GM23338 (cell line): ENCODE data around the gene MTA3. TPM values are rescaled to one million over a fixed set of nuclear protein-coding genes. Genes with fewer than 3 reads are reported as not detected.
A peak's percentile ranks its signal among the peaks of the same experiment; 100 is the strongest.

Experiments
- ATAC-seq: fragments of 200-7000 bp; cut with Tn5 transposase; 3 replicates; pipeline ENCODE4 v1.9.1; 2020
- DNase-seq: peaks from one replicate; pipeline ENCODE4 v3.0.0-alpha.2; 2015; ENCODE audit warnings: low spot score
- H2AFZ ChIP-seq: fragments of 200-600 bp; sonication (generic); 2 replicates; pipeline ENCODE4 v1.8.0; 2016; ENCODE audit warnings: antibody characterized with exemption, mild to moderate bottlenecking, moderate library complexity
- H3F3A ChIP-seq: fragments of 200-600 bp; sonication (generic); replicated peaks from 2 replicates; pipeline ENCODE4 v1.8.0; 2017; ENCODE audit warnings: antibody characterized with exemption, mixed run types, low read depth
- H3K27ac ChIP-seq: fragments of 200-600 bp; sonication (generic); 2 replicates; pipeline ENCODE4 v1.6.1; 2016; ENCODE audit warnings: low read depth
- H3K27me3 ChIP-seq: fragments of 200-600 bp; sonication (generic); 2 replicates; pipeline ENCODE4 v1.8.0; 2016; ENCODE audit warnings: mild to moderate bottlenecking, mixed run types, moderate library complexity; ENCODE audit not compliant: insufficient read depth
- H3K36me3 ChIP-seq: fragments of 200-600 bp; sonication (generic); 2 replicates; pipeline ENCODE4 v1.8.0; 2016; ENCODE audit warnings: mild to moderate bottlenecking; ENCODE audit not compliant: insufficient read depth
- H3K4me1 ChIP-seq: fragments of 200-600 bp; sonication (generic); 2 replicates; pipeline ENCODE4 v1.8.0; 2016; ENCODE audit warnings: mild to moderate bottlenecking, moderate library complexity; ENCODE audit not compliant: insufficient read depth
- H3K4me2 ChIP-seq: fragments of 200-600 bp; sonication (generic); 2 replicates; pipeline ENCODE4 v1.7.1; 2017; ENCODE audit warnings: mixed run types
- H3K4me3 ChIP-seq: fragments of 200-600 bp; sonication (generic); 2 replicates; pipeline ENCODE4 v1.6.1; 2016; ENCODE audit warnings: mixed run types
- H3K79me2 ChIP-seq: fragments of 200-600 bp; sonication (generic); replicated peaks from 2 replicates; pipeline ENCODE4 v1.8.0; 2017; ENCODE audit warnings: mild to moderate bottlenecking; ENCODE audit not compliant: insufficient read depth
- H3K9me2 ChIP-seq: fragments of 200-600 bp; sonication (generic); 2 replicates; pipeline ENCODE4 v1.8.0; 2017; ENCODE audit not compliant: insufficient read depth
- H4K20me1 ChIP-seq: fragments of 200-600 bp; sonication (generic); replicated peaks from 2 replicates; pipeline ENCODE4 v1.8.0; 2017; ENCODE audit warnings: mild to moderate bottlenecking; ENCODE audit not compliant: insufficient read depth
- H3K27ac Mint-ChIP-seq: 2 replicates; pipeline ENCODE4 v1.8.0; 2020; ENCODE audit warnings: inconsistent platforms, mild to moderate bottlenecking, moderate library complexity, mixed read lengths
- H3K27me3 Mint-ChIP-seq: 3 replicates; pipeline ENCODE4 v1.8.0; 2022; ENCODE audit warnings: low read depth, mild to moderate bottlenecking, moderate library complexity, mixed read lengths, inconsistent platforms; ENCODE audit not compliant: insufficient read depth, poor library complexity
- H3K36me3 Mint-ChIP-seq: 3 replicates; pipeline ENCODE4 v1.8.0; 2021; ENCODE audit warnings: low read depth, mild to moderate bottlenecking, inconsistent platforms, moderate library complexity, mixed read lengths
- H3K4me1 Mint-ChIP-seq: 3 replicates; pipeline ENCODE4 v1.8.0; 2020; ENCODE audit warnings: mild to moderate bottlenecking, inconsistent platforms, mixed read lengths
- H3K4me3 Mint-ChIP-seq: 3 replicates; pipeline ENCODE4 v1.8.0; 2021; ENCODE audit warnings: moderate library complexity, mild to moderate bottlenecking, inconsistent platforms, mixed read lengths
- H3K9me3 Mint-ChIP-seq: 3 replicates; pipeline ENCODE4 v1.8.0; 2020; ENCODE audit warnings: moderate library complexity, mild to moderate bottlenecking, inconsistent platforms, mixed read lengths
- CREB1 ChIP-seq: fragments of 250-450 bp; sonication (Bioruptor Pico); IDR thresholded peaks from 2 replicates; pipeline ENCODE4 v1.5.0; 2020; ENCODE audit warnings: low read depth, mild to moderate bottlenecking, moderate library complexity
- EZH2 ChIP-seq: fragments of 200-600 bp; sonication (generic); IDR thresholded peaks from one replicate; pipeline ENCODE4 v1.8.0; 2017; ENCODE audit warnings: antibody characterized with exemption, mild to moderate bottlenecking, low read depth; ENCODE audit not compliant: unreplicated experiment
- JUNB ChIP-seq: IDR thresholded peaks from one replicate; pipeline ENCODE4 v1.6.1; 2016; ENCODE audit warnings: antibody characterized with exemption; ENCODE audit not compliant: unreplicated experiment
- NANOG ChIP-seq: IDR thresholded peaks from 2 replicates; pipeline ENCODE4 v1.6.1; 2016; ENCODE audit warnings: antibody characterized with exemption, borderline replicate concordance
- ZNF114 ChIP-seq: fragments of 250-450 bp; sonication (Bioruptor Pico); IDR thresholded peaks from 2 replicates; pipeline ENCODE4 v1.5.0; 2020; ENCODE audit warnings: mild to moderate bottlenecking, moderate library complexity
- polyA plus RNA-seq: library from polyadenylated mRNA; unstranded; fragments of >200 nt; fragmentation: Nextera tagmentation; extraction: Ambion mirVana; gene quantifications from 2 replicates; pipeline ENCODE4 v1.2.1, GENCODE V29; 2016
- total RNA-seq: library from RNA; depleted of rRNA; stranded (reverse); fragments of >200 nt; shearing (Covaris generic); gene quantifications from 2 replicates; pipeline ENCODE4 v1.2.3, GENCODE V29; 2014
- TF ChIP-seq, protein P1 (sequence below): IDR thresholded peaks from 2 replicates; pipeline ENCODE4 v1.6.1; 2016; ENCODE audit warnings: antibody characterized with exemption
- TF ChIP-seq, protein P2 (sequence below): fragments of 250-450 bp; sonication (Bioruptor Pico); IDR thresholded peaks from 2 replicates; pipeline ENCODE4 v1.5.0; 2020; ENCODE audit warnings: mild to moderate bottlenecking, moderate library complexity

MTA3 gene
- total and polyA plus RNA-seq, 2 experiments from 2014 or later = 162 to 208 TPM

DNA sequence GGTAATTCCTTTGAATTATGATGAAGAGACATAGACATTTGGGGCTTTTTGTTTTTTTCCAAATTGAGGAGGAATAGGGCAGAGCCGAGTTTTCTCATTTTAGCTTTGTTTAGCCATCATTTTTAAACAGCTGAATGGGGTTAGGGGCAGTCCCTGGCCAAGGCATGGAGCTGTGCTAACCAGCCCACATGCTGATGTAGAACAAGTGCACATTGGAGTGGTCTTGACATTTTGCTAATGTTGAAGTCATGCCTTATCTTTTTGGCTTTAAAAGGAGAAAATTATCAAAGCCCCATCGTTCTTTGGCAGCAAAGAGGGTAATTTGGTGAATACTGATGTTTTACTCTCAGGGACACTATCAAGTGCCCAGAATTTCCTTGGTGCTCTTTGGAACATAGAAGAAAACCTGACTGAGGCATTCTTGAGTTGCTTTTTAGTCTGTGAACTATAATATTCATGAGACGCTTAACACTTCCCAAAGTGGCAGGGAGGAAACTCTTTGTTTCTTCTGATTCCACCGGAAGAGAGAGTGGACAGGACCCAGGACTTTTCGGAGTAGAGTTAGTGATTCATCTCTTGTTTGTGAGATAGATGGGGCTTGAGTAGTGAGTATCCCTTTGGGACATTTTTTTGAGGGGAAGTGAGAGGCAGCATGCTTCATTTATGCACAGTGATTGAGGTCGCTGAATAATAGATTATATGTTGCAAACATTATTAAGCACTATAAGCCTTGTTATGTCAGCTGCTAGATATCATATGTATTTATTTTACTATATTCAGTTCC lies 45.0 kb downstream of the MTA3 start:
- H3K79me2 ChIP-seq = peaks cover 96% of the 10 kb centered on the region
- H3K27ac Mint-ChIP-seq = peak overlapping the region; percentile 60; the same call in 1 of the 2 replicates

More for the DNA sequence above, 45.0 kb downstream of the MTA3 start:
- no peaks in the 10 kb centered on the region for H3K4me1 ChIP-seq
- no peak overlapping the region for H2AFZ ChIP-seq
- no peak for TF ChIP-seq EZH2
- TF ChIP-seq, protein P1, sequence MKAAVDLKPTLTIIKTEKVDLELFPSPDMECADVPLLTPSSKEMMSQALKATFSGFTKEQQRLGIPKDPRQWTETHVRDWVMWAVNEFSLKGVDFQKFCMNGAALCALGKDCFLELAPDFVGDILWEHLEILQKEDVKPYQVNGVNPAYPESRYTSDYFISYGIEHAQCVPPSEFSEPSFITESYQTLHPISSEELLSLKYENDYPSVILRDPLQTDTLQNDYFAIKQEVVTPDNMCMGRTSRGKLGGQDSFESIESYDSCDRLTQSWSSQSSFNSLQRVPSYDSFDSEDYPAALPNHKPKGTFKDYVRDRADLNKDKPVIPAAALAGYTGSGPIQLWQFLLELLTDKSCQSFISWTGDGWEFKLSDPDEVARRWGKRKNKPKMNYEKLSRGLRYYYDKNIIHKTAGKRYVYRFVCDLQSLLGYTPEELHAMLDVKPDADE = no peak
- TF ChIP-seq, protein P2, sequence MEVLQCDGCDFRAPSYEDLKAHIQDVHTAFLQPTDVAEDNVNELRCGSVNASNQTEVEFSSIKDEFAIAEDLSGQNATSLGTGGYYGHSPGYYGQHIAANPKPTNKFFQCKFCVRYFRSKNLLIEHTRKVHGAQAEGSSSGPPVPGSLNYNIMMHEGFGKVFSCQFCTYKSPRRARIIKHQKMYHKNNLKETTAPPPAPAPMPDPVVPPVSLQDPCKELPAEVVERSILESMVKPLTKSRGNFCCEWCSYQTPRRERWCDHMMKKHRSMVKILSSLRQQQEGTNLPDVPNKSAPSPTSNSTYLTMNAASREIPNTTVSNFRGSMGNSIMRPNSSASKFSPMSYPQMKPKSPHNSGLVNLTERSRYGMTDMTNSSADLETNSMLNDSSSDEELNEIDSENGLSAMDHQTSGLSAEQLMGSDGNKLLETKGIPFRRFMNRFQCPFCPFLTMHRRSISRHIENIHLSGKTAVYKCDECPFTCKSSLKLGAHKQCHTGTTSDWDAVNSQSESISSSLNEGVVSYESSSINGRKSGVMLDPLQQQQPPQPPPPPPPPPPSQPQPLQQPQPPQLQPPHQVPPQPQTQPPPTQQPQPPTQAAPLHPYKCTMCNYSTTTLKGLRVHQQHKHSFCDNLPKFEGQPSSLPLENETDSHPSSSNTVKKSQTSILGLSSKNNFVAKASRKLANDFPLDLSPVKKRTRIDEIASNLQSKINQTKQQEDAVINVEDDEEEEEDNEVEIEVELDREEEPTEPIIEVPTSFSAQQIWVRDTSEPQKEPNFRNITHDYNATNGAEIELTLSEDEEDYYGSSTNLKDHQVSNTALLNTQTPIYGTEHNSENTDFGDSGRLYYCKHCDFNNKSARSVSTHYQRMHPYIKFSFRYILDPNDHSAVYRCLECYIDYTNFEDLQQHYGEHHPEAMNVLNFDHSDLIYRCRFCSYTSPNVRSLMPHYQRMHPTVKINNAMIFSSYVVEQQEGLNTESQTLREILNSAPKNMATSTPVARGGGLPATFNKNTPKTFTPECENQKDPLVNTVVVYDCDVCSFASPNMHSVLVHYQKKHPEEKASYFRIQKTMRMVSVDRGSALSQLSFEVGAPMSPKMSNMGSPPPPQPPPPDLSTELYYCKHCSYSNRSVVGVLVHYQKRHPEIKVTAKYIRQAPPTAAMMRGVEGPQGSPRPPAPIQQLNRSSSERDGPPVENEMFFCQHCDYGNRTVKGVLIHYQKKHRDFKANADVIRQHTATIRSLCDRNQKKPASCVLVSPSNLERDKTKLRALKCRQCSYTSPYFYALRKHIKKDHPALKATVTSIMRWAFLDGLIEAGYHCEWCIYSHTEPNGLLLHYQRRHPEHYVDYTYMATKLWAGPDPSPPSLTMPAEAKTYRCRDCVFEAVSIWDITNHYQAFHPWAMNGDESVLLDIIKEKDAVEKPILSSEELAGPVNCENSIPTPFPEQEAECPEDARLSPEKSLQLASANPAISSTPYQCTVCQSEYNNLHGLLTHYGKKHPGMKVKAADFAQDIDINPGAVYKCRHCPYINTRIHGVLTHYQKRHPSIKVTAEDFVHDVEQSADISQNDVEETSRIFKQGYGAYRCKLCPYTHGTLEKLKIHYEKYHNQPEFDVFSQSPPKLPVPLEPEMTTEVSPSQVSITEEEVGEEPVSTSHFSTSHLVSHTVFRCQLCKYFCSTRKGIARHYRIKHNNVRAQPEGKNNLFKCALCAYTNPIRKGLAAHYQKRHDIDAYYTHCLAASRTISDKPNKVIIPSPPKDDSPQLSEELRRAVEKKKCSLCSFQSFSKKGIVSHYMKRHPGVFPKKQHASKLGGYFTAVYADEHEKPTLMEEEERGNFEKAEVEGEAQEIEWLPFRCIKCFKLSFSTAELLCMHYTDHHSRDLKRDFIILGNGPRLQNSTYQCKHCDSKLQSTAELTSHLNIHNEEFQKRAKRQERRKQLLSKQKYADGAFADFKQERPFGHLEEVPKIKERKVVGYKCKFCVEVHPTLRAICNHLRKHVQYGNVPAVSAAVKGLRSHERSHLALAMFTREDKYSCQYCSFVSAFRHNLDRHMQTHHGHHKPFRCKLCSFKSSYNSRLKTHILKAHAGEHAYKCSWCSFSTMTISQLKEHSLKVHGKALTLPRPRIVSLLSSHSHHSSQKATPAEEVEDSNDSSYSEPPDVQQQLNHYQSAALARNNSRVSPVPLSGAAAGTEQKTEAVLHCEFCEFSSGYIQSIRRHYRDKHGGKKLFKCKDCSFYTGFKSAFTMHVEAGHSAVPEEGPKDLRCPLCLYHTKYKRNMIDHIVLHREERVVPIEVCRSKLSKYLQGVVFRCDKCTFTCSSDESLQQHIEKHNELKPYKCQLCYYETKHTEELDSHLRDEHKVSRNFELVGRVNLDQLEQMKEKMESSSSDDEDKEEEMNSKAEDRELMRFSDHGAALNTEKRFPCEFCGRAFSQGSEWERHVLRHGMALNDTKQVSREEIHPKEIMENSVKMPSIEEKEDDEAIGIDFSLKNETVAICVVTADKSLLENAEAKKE (CRISPR knock-in tag) = no peak
- no peak for TF ChIP-seq CREB1
- TF ChIP-seq JUNB = no peak
- TF ChIP-seq ZNF114 = no peak
- TF ChIP-seq NANOG = no peak
- Mint-ChIP-seq H3K27me3 (peaks cover 1% of the 10 kb centered on the region), H3K9me3 (no peaks in the 10 kb centered on the region), H3K36me3 (peaks cover 67% of the 10 kb centered on the region), H3K4me1 (no peaks in the 10 kb centered on the region), H3K4me3 (no peak overlapping the region)
- H3K27me3 ChIP-seq = no peaks in the 10 kb centered on the region
- ATAC-seq = no peak
- H3K36me3 ChIP-seq = peaks cover 30% of the 10 kb centered on the region
- H3K4me2 ChIP-seq = no peak overlapping the region
- peak overlapping the region; percentile 61; the same call in 1 of the 2 replicates for H3K27ac ChIP-seq
- no peak for DNase-seq
- H3F3A ChIP-seq = peaks cover 7% of the 10 kb centered on the region; the same call in 1 of the 2 replicates
- no peaks in the 10 kb centered on the region for H3K9me2 ChIP-seq
- H4K20me1 ChIP-seq = peaks cover 31% of the 10 kb centered on the region; the same call in 1 of the 2 replicates
- H3K4me3 ChIP-seq = no peak overlapping the region
